Vagina (tissue), 2 donors: Measurements from ENCODE around the gene MAGEF1. TPM values are rescaled to one million over a fixed set of nuclear protein-coding genes. Genes with fewer than 3 reads are reported as not detected.

Experiments used
- DNase-seq, 2 donors: peaks; one replicate each; pipeline ENCODE4 v3.0.0-alpha.2; 2017; ENCODE audit errors: extremely low spot score in 2 of 2
- H3K27ac ChIP-seq: fragments of 200-600 bp; sonication (generic); one replicate; pipeline ENCODE4 v1.5.1; 2019
- H3K27me3 ChIP-seq: fragments of 200-600 bp; sonication (generic); one replicate; pipeline ENCODE4 v1.5.1; 2019
- H3K36me3 ChIP-seq, 2 donors: fragments of 200-600 bp; sonication (generic); one replicate each; pipeline ENCODE4 v1.5.1; 2017 to 2019
- H3K4me1 ChIP-seq: fragments of 200-600 bp; sonication (generic); one replicate; pipeline ENCODE4 v1.5.1; 2019
- H3K4me3 ChIP-seq, 2 donors: fragments of 200-600 bp; sonication (generic); 1 replicate in 1 of 2; 2 replicates in 1 of 2; pipeline ENCODE4 v1.5.1; 2016 to 2019
- H3K9me3 ChIP-seq: fragments of 200-600 bp; sonication (generic); one replicate; pipeline ENCODE4 v1.5.1; 2019
- CTCF ChIP-seq, 3 experiments: fragments of 450-650 bp in 2 of 3; fragments of 200-600 bp in 1 of 3; sonication (generic) in 1 of 3; IDR thresholded peaks; one replicate each; pipeline ENCODE4 v1.5.1; 2017 to 2019; ENCODE audit warnings: antibody characterized with exemption in 3 of 3, mild to moderate bottlenecking in 2 of 3, moderate library complexity in 2 of 3
- POLR2A ChIP-seq, 2 donors: fragments of 450-650 bp; IDR thresholded peaks; one replicate each; pipeline ENCODE4 v1.6.1; 2017; ENCODE audit warnings: antibody characterized with exemption in 2 of 2, mild to moderate bottlenecking in 2 of 2, moderate library complexity in 2 of 2
- POLR2AphosphoS5 ChIP-seq, 2 donors: sonication (generic); formaldehyde crosslinking; IDR thresholded peaks; one replicate each; pipeline ENCODE4 v1.9.0; 2017; ENCODE audit warnings: antibody characterized with exemption in 2 of 2, mild to moderate bottlenecking in 2 of 2, low read depth in 1 of 2; ENCODE audit not compliant: insufficient read depth in 1 of 2
- intact Hi-C: fragments of 100-400 bp; cut with DNase I; formaldehyde crosslinking; loops from one replicate; pipeline ENCODE4 v1.15.1; 2023
- total RNA-seq: library from RNA; depleted of rRNA; stranded (reverse); fragments of >200 nt; gene quantifications from one replicate; pipeline ENCODE4 v1.2.3, GENCODE V29; 2016

Gene MAGEF1
- total RNA-seq, 1 donor from 2014 or later, result 25.5 TPM

- TF ChIP-seq POLR2AphosphoS5 (IDR thresholded peaks at IDR 0.05; ENCODE audit: insufficient read depth in 1 of 2, low read depth in 1 of 2), result no peak
- TF ChIP-seq POLR2A (IDR thresholded peaks at IDR 0.05), result no peak
- TF ChIP-seq CTCF (IDR thresholded peaks at IDR 0.05), result no peak
- Histone ChIP-seq H3K4me3 (no peak overlapping the region), H3K27me3 (no peaks in the 10 kb centered on the region), H3K36me3 (no peaks in the 10 kb centered on the region), H3K27ac (peak overlapping the region; percentile 58), H3K4me1 (peaks cover 66% of the 10 kb centered on the region), H3K9me3 (no peaks in the 10 kb centered on the region)
- no peak for DNase-seq
- intact Hi-C loops, result no loop called here
Observed at GRCh38 chr3:184693011-184693975, 18.6 kb downstream of the MAGEF1 start.

DNA sequence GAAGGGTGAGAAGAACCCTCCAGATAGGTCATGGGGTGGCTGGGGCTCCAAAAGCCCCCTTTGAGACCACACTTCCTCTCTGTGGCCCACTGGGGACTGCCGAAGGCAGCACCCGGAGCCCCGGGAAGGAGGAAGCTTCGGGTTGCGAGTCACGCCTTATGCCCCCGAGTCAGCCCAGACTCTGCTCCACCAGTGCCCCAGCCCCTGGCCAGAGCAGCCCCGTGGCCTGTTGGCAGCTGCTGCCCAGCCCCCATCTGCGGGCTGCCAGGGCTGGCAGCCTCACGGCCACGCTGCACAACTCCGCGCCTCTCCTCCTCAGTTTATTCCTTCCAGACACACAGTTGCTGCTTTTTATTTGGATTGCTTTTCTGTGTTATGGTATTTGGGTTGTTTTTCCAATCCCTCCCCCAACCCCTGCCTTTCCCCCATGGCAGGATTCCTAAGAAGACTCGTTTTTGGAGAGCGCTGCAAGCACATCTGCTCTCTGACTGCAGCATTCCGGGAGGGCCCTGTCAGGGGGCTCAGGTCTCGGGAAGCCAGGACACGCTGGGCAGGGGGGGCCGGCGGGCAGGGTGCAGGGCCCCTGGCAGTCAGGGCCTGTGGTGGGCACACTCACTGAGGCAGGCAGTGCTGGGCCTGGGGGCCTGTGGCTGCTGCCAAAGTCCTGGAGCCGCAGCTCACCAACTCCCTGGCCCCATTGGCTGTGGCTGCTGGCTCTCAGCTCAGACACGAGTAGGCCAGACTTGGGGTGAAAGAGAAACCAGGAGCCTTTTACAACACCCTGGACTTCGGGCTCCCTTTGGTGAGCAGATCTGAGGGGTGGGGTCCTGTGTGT is 20.2 kb downstream of the MAGEF1 start:
- Histone ChIP-seq H3K27me3 (no peaks in the 10 kb centered on the region), H3K4me1 (peaks cover 82% of the 10 kb centered on the region), H3K9me3 (no peaks in the 10 kb centered on the region), H3K27ac (peak overlapping the region; percentile 71), H3K4me3 (no peak overlapping the region), H3K36me3 (no peaks in the 10 kb centered on the region)
- no peak for DNase-seq
- peak in 1 of 2 donors; percentile 71 for TF ChIP-seq POLR2AphosphoS5 (IDR thresholded peaks at IDR 0.05; ENCODE audit: insufficient read depth in 1 of 2, low read depth in 1 of 2)
- TF ChIP-seq CTCF (IDR thresholded peaks at IDR 0.05), result no peak
- intact Hi-C loops, result no loop called here

- no peak overlapping the region for H3K4me3 ChIP-seq
- peaks cover 93% of the 10 kb centered on the region for H3K4me1 ChIP-seq
- no peaks in the 10 kb centered on the region for H3K9me3 ChIP-seq
- H3K27me3 ChIP-seq, result no peaks in the 10 kb centered on the region
- no peak for TF ChIP-seq POLR2A (IDR thresholded peaks at IDR 0.05)
- TF ChIP-seq POLR2AphosphoS5 (IDR thresholded peaks at IDR 0.05; ENCODE audit: insufficient read depth in 1 of 2, low read depth in 1 of 2), result no peak
- TF ChIP-seq CTCF (IDR thresholded peaks at IDR 0.05), result no peak
- intact Hi-C loops, result no loop called here
- peak overlapping the region; percentile 71 for H3K27ac ChIP-seq
- no peaks in the 10 kb centered on the region for H3K36me3 ChIP-seq
- no peak for DNase-seq
Observed at GRCh38 chr3:184690192-184690883, 21.5 kb downstream of the MAGEF1 start.

DNA sequence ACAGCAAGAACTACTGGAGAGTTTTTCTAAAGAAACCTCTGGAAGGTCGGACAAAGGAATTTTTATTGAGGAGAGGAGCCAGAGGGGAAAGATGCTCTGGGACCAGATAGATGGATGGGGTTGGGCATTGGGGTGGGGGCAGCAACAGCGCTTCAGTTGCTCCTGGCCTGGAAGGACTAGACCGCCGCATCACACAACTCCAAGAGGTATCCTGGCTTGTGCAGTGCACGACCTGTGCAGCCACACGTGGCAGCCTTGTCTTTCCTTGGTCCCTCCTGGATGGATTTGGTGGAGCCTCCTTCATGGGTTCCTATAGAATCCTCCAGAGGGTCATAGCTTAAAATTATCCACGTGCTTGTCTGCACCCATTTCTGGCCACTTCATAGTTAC is 23.0 kb downstream of the MAGEF1 start:
- Histone ChIP-seq H3K9me3 (no peaks in the 10 kb centered on the region), H3K36me3 (no peaks in the 10 kb centered on the region), H3K27ac (peak overlapping the region; percentile 71), H3K4me3 (no peak overlapping the region), H3K27me3 (no peaks in the 10 kb centered on the region), H3K4me1 (peaks cover 82% of the 10 kb centered on the region)
- TF ChIP-seq POLR2AphosphoS5 (IDR thresholded peaks at IDR 0.05; ENCODE audit: insufficient read depth in 1 of 2, low read depth in 1 of 2) (no peak), POLR2A (IDR thresholded peaks at IDR 0.05) (no peak), CTCF (IDR thresholded peaks at IDR 0.05) (no peak)
- intact Hi-C loops, result loop anchor here (5.0 kb wide), 1 partner anchor 87 kb away; no protein-coding TSS in a partner anchor
- DNase-seq, result no peak
